HCT116 (cell line): ENCODE measurements around the gene MERTK. TPM values are rescaled to one million over a fixed set of nuclear protein-coding genes. Genes with fewer than 3 reads are reported as not detected.
"Not testable (repeated sequence)": the region's sequence is repeated elsewhere in the genome, so short reads cannot be mapped to it uniquely, and the experiment has no call there.

Source experiments
- ATAC-seq: fragments of 200-7000 bp; cut with Tn5 transposase; 2 replicates; pipeline ENCODE4 v1.9.1; 2020; ENCODE audit warnings: mild to moderate bottlenecking, moderate library complexity
- BruUV-seq: library from RNA; stranded (reverse); fragments of 400-500 nt; replicated peaks from 2 replicates; lab custom pipeline; 2021; lab: Mats Ljungman, UMichigan
- CTCF ChIA-PET: fragments of 300-600 bp; sonication (Branson Sonifier 250); formaldehyde crosslinking; loops from one replicate; lab custom pipeline; 2021; ENCODE audit warnings: antibody characterized with exemption; lab: Charles Lee
- POLR2A ChIA-PET: fragments of 300-600, 350-600 bp; sonication (Branson Sonifier 250); formaldehyde crosslinking; loops from one replicate; lab custom pipeline; 2021; ENCODE audit warnings: antibody characterized with exemption; lab: Charles Lee
- RAD21 ChIA-PET, 2 experiments: fragments of 300-600 bp; sonication (Branson Sonifier 250); formaldehyde crosslinking; loops; one replicate each; lab custom pipeline; 2023; ENCODE audit warnings: low total read pairs in 2 of 2; ENCODE audit not compliant: uncharacterized antibody in 2 of 2, unreplicated experiment in 2 of 2, low non-redundant PET in 1 of 2; lab: Charles Lee
- DNase-seq: peaks from one replicate; pipeline ENCODE4 v3.0.0-alpha.2; 2010; ENCODE audit warnings: low read depth, low spot score
- H2AFZ ChIP-seq: fragments of 200-600 bp; shearing (Covaris generic), sonication (generic); 2 replicates; pipeline ENCODE4 v1.6.1; 2017; ENCODE audit warnings: low read depth, mixed run types, mixed read lengths, antibody characterized with exemption, low read length; ENCODE audit not compliant: poor library complexity, severe bottlenecking
- H3K27ac ChIP-seq: 2 replicates; pipeline ENCODE4 v1.5.1; 2012; ENCODE audit warnings: low read depth, low read length
- H3K27me3 ChIP-seq: fragments of 200-600 bp; sonication (generic); 2 replicates; pipeline ENCODE4 v1.6.1; 2016; ENCODE audit warnings: mixed run types, low read length, mixed read lengths; ENCODE audit not compliant: insufficient read depth
- H3K36me3 ChIP-seq, 2 experiments: fragments of 200-500 bp in 1 of 2; fragments of 200-600 bp in 1 of 2; sonication (Bioruptor generic) in 1 of 2; sonication (generic) in 1 of 2; 2 replicates each; pipeline versions ENCODE4 v1.5.1 to v1.6.1; 2014 to 2016; ENCODE audit warnings: low read length in 2 of 2, inconsistent platforms in 1 of 2, mixed read lengths in 1 of 2, mixed run types in 1 of 2; ENCODE audit not compliant: insufficient read depth in 2 of 2, control insufficient read depth in 1 of 2
- H3K4me1 ChIP-seq, 2 experiments: fragments of 200-600 bp in 1 of 2; sonication (generic) in 1 of 2; 2 replicates each; pipeline versions ENCODE4 v1.5.1 to v1.6.1; 2012 to 2017; ENCODE audit warnings: low read length in 2 of 2, inconsistent platforms in 1 of 2, mild to moderate bottlenecking in 1 of 2, mixed read lengths in 1 of 2, mixed run types in 1 of 2, moderate library complexity in 1 of 2; ENCODE audit not compliant: insufficient read depth in 2 of 2, control insufficient read depth in 1 of 2
- H3K4me2 ChIP-seq: fragments of 200-600 bp; sonication (generic); 2 replicates; pipeline ENCODE4 v1.6.1; 2017; ENCODE audit warnings: mixed run types, low read length, mixed read lengths
- H3K4me3 ChIP-seq, 2 experiments: fragments of 200-600 bp in 1 of 2; sonication (generic) in 1 of 2; replicated peaks in 1 of 2; 2 replicates each; pipeline ENCODE4 v1.5.1; 2011 to 2016; ENCODE audit warnings: low read length in 2 of 2, control low read depth in 1 of 2, low read depth in 1 of 2, mild to moderate bottlenecking in 1 of 2, mixed read lengths in 1 of 2, mixed run types in 1 of 2
- H3K79me2 ChIP-seq: fragments of 200-600 bp; sonication (generic); 2 replicates; pipeline ENCODE4 v1.6.1; 2017; ENCODE audit warnings: mild to moderate bottlenecking, mixed run types, low read length, moderate library complexity, mixed read lengths; ENCODE audit not compliant: insufficient read depth
- H3K9ac ChIP-seq: fragments of 200-600 bp; sonication (generic); 2 replicates; pipeline ENCODE4 v1.6.1; 2016; ENCODE audit warnings: low read length, mixed read lengths
- H3K9me2 ChIP-seq: fragments of 200-600 bp; sonication (generic), shearing (Covaris generic); 2 replicates; pipeline ENCODE4 v1.6.1; 2017; ENCODE audit warnings: mixed run types, mild to moderate bottlenecking, moderate library complexity; ENCODE audit not compliant: insufficient read depth
- H3K9me3 ChIP-seq, 2 experiments: fragments of 200-500 bp in 1 of 2; fragments of 200-600 bp in 1 of 2; sonication (Bioruptor generic) in 1 of 2; sonication (generic) in 1 of 2; 2 replicates each; pipeline ENCODE4 v1.6.1; 2014 to 2017; ENCODE audit warnings: low read length in 2 of 2, mixed read lengths in 2 of 2, inconsistent platforms in 1 of 2, low read depth in 1 of 2, mild to moderate bottlenecking in 1 of 2, mixed run types in 1 of 2, moderate library complexity in 1 of 2; ENCODE audit not compliant: control insufficient read depth in 1 of 2, insufficient read depth in 1 of 2
- H4K20me1 ChIP-seq: fragments of 200-600 bp; sonication (generic), shearing (Covaris generic); 2 replicates; pipeline ENCODE4 v1.6.1; 2017; ENCODE audit warnings: mixed run types, mild to moderate bottlenecking, moderate library complexity; ENCODE audit not compliant: insufficient read depth
- EGR1 ChIP-seq: IDR thresholded peaks from 2 replicates; pipeline ENCODE4 v1.6.1; 2012; ENCODE audit warnings: low read depth
- EZH2 ChIP-seq: fragments of 200-600 bp; sonication (generic); IDR thresholded peaks from 2 replicates; pipeline ENCODE4 v1.6.1; 2017; ENCODE audit warnings: antibody characterized with exemption, mixed run types
- intact Hi-C: fragments of 100-400 bp; cut with micrococcal nuclease; formaldehyde crosslinking; loops from 2 replicates; pipeline ENCODE4 v1.10.0; 2022
- total RNA-seq: library from RNA; stranded (reverse); gene quantifications from one replicate; pipeline ENCODE4 v1.2.1, GENCODE V29; 2021; ENCODE audit not compliant: unreplicated experiment

The MERTK gene
- total RNA-seq, 1 experiment from 2014 or later = 5.7 TPM

DNA sequence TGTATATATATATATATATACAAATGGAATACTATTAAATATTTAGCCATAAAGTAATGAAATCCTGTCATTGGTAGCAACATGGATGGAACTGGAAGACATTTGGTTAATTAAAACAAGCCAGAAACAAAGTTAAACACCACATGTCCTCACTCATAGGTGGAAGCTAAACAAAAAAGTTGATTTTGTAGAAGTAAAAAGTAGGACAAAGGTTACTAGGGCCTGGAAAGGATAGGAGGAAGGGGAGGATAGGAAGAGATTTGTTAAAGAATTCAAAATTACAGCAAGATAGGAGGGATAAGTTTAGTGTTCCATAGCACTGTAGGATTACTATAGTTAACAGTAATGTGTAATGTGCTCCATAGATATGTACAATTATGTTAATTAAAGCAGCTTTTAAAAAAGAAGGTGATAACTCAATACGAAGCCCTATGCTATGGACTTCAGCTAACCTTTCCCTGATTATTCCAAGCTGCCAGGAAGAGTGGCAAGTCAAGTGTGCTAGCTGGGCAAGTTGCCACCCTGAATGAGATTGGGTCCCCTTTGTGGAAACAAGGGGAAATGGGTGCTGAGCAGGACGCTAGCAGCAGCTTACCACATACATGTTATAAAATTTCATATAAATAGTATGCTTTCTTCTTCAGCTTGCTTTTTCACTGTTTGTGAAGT lies 12.3 kb downstream of the MERTK start:
- no TSS peak for BruUV-seq
- TF ChIP-seq EZH2 (no peak), EGR1 (no peak)
- H2AFZ ChIP-seq = no peak overlapping the region
- no peaks in the 10 kb centered on the region for H3K27me3 ChIP-seq
- no peaks in the 10 kb centered on the region for H3K36me3 ChIP-seq
- H3K79me2 ChIP-seq = no peaks in the 10 kb centered on the region
- no peaks in the 10 kb centered on the region for H3K4me1 ChIP-seq
- no peak overlapping the region for H3K4me3 ChIP-seq
- H3K4me2 ChIP-seq = no peak overlapping the region
- no peaks in the 10 kb centered on the region for H3K9me3 ChIP-seq
- no peaks in the 10 kb centered on the region for H4K20me1 ChIP-seq
- ChIA-PET RAD21 (no interaction called here), CTCF (no interaction called here), POLR2A (no interaction called here)
- intact Hi-C loops = no loop called here
- H3K9ac ChIP-seq = no peak overlapping the region
- ATAC-seq = no peak
- H3K9me2 ChIP-seq = no peaks in the 10 kb centered on the region
- H3K27ac ChIP-seq = no peak overlapping the region
- DNase-seq = no peak

DNA sequence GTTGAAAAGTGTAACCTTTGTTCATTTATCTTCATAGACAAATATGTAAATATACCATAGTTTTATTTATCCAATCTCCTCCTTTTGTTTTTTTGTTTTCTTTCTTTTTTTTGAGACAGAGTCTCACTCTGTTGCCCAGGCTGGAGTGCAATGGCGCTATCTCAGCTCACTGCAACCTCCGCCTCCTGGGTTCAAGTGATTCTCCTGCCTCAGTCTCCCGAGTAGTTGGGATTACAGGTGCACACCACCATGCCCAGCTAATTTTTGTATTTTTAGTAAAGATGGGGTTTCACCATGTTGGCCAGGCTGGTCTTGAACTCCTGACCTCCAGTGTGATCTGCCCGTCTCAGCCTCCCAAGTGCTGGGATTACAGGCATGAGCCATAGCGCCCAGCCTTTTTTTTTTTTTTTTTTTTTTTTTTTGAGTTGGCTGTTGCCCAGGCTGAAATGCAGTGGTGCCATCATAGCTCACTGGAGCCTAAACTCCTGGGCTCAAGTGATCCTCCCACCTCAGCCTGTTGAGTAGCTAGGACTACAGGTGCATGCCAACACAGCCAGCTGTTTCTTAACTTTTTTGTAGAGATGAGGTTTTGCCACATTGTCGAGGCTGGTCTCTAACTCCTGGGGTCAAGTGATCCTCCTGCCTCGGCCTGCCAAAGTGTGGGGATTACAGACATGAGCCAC lies 13.0 kb downstream of the MERTK start:
- H3K4me1 ChIP-seq, CTCF ChIA-PET, H3K36me3 ChIP-seq, RAD21 ChIA-PET, H3K79me2 ChIP-seq, ATAC-seq, intact Hi-C loops, H3K4me3 ChIP-seq, BruUV-seq, H3K27me3 ChIP-seq, H2AFZ ChIP-seq, H3K4me2 ChIP-seq, H3K9ac ChIP-seq, POLR2A ChIA-PET, H3K9me2 ChIP-seq, H3K27ac ChIP-seq, H4K20me1 ChIP-seq, H3K9me3 ChIP-seq, DNase-seq: not testable (repeated sequence)
